H1 (cell line): ENCODE results near the gene CSAD. TPM values are rescaled to one million over a fixed set of nuclear protein-coding genes. Genes with fewer than 3 reads are reported as not detected.

Experiments used
- ASH2L ChIP-seq: fragments of 200-600, 300-600 bp; sonication (generic); IDR thresholded peaks from one replicate; pipeline ENCODE4 v1.7.1; 2017; ENCODE audit warnings: low read length
- BRCA1 ChIP-seq: IDR thresholded peaks from 2 replicates; pipeline ENCODE4 v1.6.1; 2012; ENCODE audit warnings: low read depth, low read length, improper control_type of control experiment
- CEBPB ChIP-seq: IDR thresholded peaks from 2 replicates; pipeline ENCODE4 v1.6.1; 2012; ENCODE audit warnings: low read depth, low read length
- CHD2 ChIP-seq: IDR thresholded peaks from 2 replicates; pipeline ENCODE4 v1.6.1; 2012; ENCODE audit warnings: low read length, improper control_type of control experiment
- CREB1 ChIP-seq: IDR thresholded peaks from 2 replicates; pipeline ENCODE4 v1.6.1; 2012; ENCODE audit warnings: inconsistent platforms
- EZH2 ChIP-seq: fragments of 200-600 bp; sonication (generic); IDR thresholded peaks from 2 replicates; pipeline ENCODE4 v1.7.1; 2012; ENCODE audit warnings: low read depth, mild to moderate bottlenecking, moderate library complexity, low read length, inconsistent platforms; ENCODE audit not compliant: severe bottlenecking
- FOSL1 ChIP-seq: IDR thresholded peaks from 2 replicates; pipeline ENCODE4 v1.6.1; 2011; ENCODE audit warnings: mild to moderate bottlenecking, low read depth, low read length, moderate library complexity; ENCODE audit not compliant: insufficient read depth
- GABPA ChIP-seq: IDR thresholded peaks from 2 replicates; pipeline ENCODE4 v1.6.1; 2011; ENCODE audit warnings: mild to moderate bottlenecking, low read length, moderate library complexity, borderline replicate concordance; ENCODE audit not compliant: insufficient read depth
- GTF2F1 ChIP-seq: IDR thresholded peaks from 2 replicates; pipeline ENCODE4 v1.6.1; 2012; ENCODE audit warnings: low read depth, low read length, improper control_type of control experiment, borderline replicate concordance
- HDAC2 ChIP-seq, 2 experiments: fragments of 300-600 bp in 1 of 2; sonication (generic) in 1 of 2; IDR thresholded peaks; 2 replicates each; pipeline ENCODE4 v1.6.1; 2011 to 2012; ENCODE audit warnings: low read depth in 2 of 2, low read length in 2 of 2, mild to moderate bottlenecking in 2 of 2, moderate library complexity in 2 of 2, borderline replicate concordance in 1 of 2, inconsistent platforms in 1 of 2
- JUN ChIP-seq: IDR thresholded peaks from 2 replicates; pipeline ENCODE4 v1.6.1; 2011; ENCODE audit warnings: low read depth, mild to moderate bottlenecking, improper control_type of control experiment, low read length
- NRF1 ChIP-seq: IDR thresholded peaks from 2 replicates; pipeline ENCODE4 v1.6.1; 2011; ENCODE audit warnings: mild to moderate bottlenecking, low read depth, low read length, improper control_type of control experiment
- POLR2A ChIP-seq, 2 experiments: IDR thresholded peaks; 1 replicate in 1 of 2; 2 replicates in 1 of 2; pipeline ENCODE4 v1.6.1; 2011; ENCODE audit warnings: low read depth in 2 of 2, low read length in 2 of 2, mild to moderate bottlenecking in 2 of 2; ENCODE audit errors: control extremely low read depth in 1 of 2
- POU5F1 ChIP-seq: IDR thresholded peaks from 2 replicates; pipeline ENCODE4 v1.6.1; 2011; ENCODE audit warnings: low read depth, mild to moderate bottlenecking, low read length, moderate library complexity
- RXRA ChIP-seq: IDR thresholded peaks from 2 replicates; pipeline ENCODE4 v1.6.1; 2011; ENCODE audit warnings: low read depth, mild to moderate bottlenecking, low read length, moderate library complexity; ENCODE audit not compliant: insufficient read depth
- SP4 ChIP-seq: IDR thresholded peaks from 2 replicates; pipeline ENCODE4 v1.6.1; 2012; ENCODE audit warnings: low read length, inconsistent platforms
- SRF ChIP-seq: IDR thresholded peaks from 2 replicates; pipeline ENCODE4 v1.6.1; 2011; ENCODE audit warnings: mild to moderate bottlenecking, low read depth, low read length, moderate library complexity
- SUZ12 ChIP-seq: fragments of 200-600 bp; sonication (generic); IDR thresholded peaks from 2 replicates; pipeline ENCODE4 v1.6.1; 2012; ENCODE audit warnings: mild to moderate bottlenecking, inconsistent platforms, low read length, moderate library complexity, mixed read lengths
- TAF1 ChIP-seq: IDR thresholded peaks from 2 replicates; pipeline ENCODE4 v1.6.1; 2011; ENCODE audit warnings: mild to moderate bottlenecking, low read depth, low read length
- TEAD4 ChIP-seq: IDR thresholded peaks from 2 replicates; pipeline ENCODE4 v1.6.1; 2012; ENCODE audit warnings: low read depth, low read length, inconsistent platforms, mixed read lengths
- polyA plus RNA-seq, 7 experiments: library from polyadenylated mRNA; depleted of rRNA in 3 of 7; stranded (reverse) in 5 of 7; unstranded in 2 of 7; fragments of >200 nt in 5 of 7; fragments of 200-250 nt in 2 of 7; gene quantifications; 1 replicate in 5 of 7; 2 replicates in 1 of 7; 4 replicates in 1 of 7; pipeline versions ENCODE4 v1.2.1 to v1.2.3, GENCODE V29; 2011 to 2013; ENCODE audit warnings: missing spikeins in 2 of 7, mixed read lengths in 2 of 7
- total RNA-seq: library from RNA; stranded (reverse); fragmentation: NEBNext Ultra II Directional; extraction: Animal tissue kit (Norgen Biotek cat#: 25700); gene quantifications from 2 replicates; pipeline ENCODE4 v1.2.1, GENCODE V29; 2021
- TF ChIP-seq, protein P1 (sequence below): IDR thresholded peaks from 2 replicates; pipeline ENCODE4 v1.6.1; 2012; ENCODE audit warnings: low read length, inconsistent platforms
- TF ChIP-seq, protein P2 (sequence below), 3 experiments: IDR thresholded peaks; 1 replicate in 2 of 3; 2 replicates in 1 of 3; pipeline versions ENCODE4 v1.5.1 to v1.6.1; 2011; ENCODE audit warnings: low read length in 3 of 3, mild to moderate bottlenecking in 3 of 3, inconsistent platforms in 2 of 3, low read depth in 1 of 3, moderate library complexity in 1 of 3; ENCODE audit not compliant: insufficient read depth in 1 of 3; ENCODE audit errors: control extremely low read depth in 1 of 3

The CSAD gene
- total and polyA plus RNA-seq, 2 of the 8 experiments (the other 6 are each of a cell fraction or from before 2014, with no cell fraction given) = 8.8 to 11.3 TPM

GRCh38 chr12:53174881-53175491 is 5.7 kb downstream of the CSAD start (continued):
- TF ChIP-seq HDAC2 (IDR thresholded peaks at IDR 0.05; ENCODE audit: borderline replicate concordance in 1 of 2, low read depth in 2 of 2, low read length in 2 of 2) (peak in 1 of 2 experiments; percentile 44; a peak in 1 of 4 replicates), CHD2 (no peak), GTF2F1 (no peak), RXRA (peak; percentile 84; the same call in 1 of the 2 replicates), GABPA (no peak), BRCA1 (no peak), EZH2 (no peak), ASH2L (no peak), CEBPB (peak; percentile 93), NRF1 (no peak), JUN (no peak), SRF (no peak), POU5F1 (no peak), CREB1 (no peak), TEAD4 (0 out of 2 replicates have a peak, but pooled peaks have one; percentile 24), TAF1 (no peak), FOSL1 (no peak), POLR2A (IDR thresholded peaks at IDR 0.05; ENCODE audit: control extremely low read depth in 1 of 2, low read depth in 2 of 2, low read length in 2 of 2) (no peak), SP4 (peak; percentile 61; the same call in 1 of the 2 replicates), SUZ12 (no peak)
- TF ChIP-seq, protein P1, sequence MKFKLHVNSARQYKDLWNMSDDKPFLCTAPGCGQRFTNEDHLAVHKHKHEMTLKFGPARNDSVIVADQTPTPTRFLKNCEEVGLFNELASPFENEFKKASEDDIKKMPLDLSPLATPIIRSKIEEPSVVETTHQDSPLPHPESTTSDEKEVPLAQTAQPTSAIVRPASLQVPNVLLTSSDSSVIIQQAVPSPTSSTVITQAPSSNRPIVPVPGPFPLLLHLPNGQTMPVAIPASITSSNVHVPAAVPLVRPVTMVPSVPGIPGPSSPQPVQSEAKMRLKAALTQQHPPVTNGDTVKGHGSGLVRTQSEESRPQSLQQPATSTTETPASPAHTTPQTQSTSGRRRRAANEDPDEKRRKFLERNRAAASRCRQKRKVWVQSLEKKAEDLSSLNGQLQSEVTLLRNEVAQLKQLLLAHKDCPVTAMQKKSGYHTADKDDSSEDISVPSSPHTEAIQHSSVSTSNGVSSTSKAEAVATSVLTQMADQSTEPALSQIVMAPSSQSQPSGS = peak; percentile 67; the same call in 1 of the 2 replicates
- TF ChIP-seq, protein P2, sequence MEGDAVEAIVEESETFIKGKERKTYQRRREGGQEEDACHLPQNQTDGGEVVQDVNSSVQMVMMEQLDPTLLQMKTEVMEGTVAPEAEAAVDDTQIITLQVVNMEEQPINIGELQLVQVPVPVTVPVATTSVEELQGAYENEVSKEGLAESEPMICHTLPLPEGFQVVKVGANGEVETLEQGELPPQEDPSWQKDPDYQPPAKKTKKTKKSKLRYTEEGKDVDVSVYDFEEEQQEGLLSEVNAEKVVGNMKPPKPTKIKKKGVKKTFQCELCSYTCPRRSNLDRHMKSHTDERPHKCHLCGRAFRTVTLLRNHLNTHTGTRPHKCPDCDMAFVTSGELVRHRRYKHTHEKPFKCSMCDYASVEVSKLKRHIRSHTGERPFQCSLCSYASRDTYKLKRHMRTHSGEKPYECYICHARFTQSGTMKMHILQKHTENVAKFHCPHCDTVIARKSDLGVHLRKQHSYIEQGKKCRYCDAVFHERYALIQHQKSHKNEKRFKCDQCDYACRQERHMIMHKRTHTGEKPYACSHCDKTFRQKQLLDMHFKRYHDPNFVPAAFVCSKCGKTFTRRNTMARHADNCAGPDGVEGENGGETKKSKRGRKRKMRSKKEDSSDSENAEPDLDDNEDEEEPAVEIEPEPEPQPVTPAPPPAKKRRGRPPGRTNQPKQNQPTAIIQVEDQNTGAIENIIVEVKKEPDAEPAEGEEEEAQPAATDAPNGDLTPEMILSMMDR (IDR thresholded peaks at IDR 0.05; ENCODE audit: control extremely low read depth in 1 of 3, insufficient read depth in 1 of 3, low read depth in 1 of 3, low read length in 3 of 3) = peak in 2 of 3 experiments; percentile 64 to 66; a peak in 3 of 4 replicates
